DOHH2 (cell line): Measurements from ENCODE around the gene TOMM40L.
"Not testable (repeated sequence)": the region's sequence is repeated elsewhere in the genome, so short reads cannot be mapped to it uniquely, and the experiment has no call there.

Experiments
- H3F3A ChIP-seq: fragments of 200-600 bp; sonication (generic), shearing (Covaris generic); 2 replicates; pipeline ENCODE4 v1.6.0; 2016; ENCODE audit warnings: antibody characterized with exemption, mild to moderate bottlenecking; ENCODE audit not compliant: control insufficient read depth, insufficient read depth
- H3K27ac ChIP-seq: fragments of 200-600 bp; sonication (generic); 2 replicates; pipeline ENCODE4 v1.5.1; 2014; ENCODE audit warnings: low read depth, mild to moderate bottlenecking, low read length, moderate library complexity
- H3K27me3 ChIP-seq: fragments of 200-600 bp; sonication (generic); 2 replicates; pipeline ENCODE4 v1.6.1; 2014; ENCODE audit warnings: mild to moderate bottlenecking, low read length, mixed read lengths; ENCODE audit not compliant: control insufficient read depth
- H3K36me3 ChIP-seq: fragments of 200-600 bp; sonication (generic); 2 replicates; pipeline ENCODE4 v1.6.1; 2014; ENCODE audit warnings: mild to moderate bottlenecking, low read length, moderate library complexity, mixed read lengths; ENCODE audit not compliant: control insufficient read depth
- H3K4me1 ChIP-seq: fragments of 200-600 bp; sonication (generic); 2 replicates; pipeline ENCODE4 v1.6.1; 2014; ENCODE audit warnings: mild to moderate bottlenecking, low read length, mixed read lengths; ENCODE audit not compliant: control insufficient read depth
- H3K4me2 ChIP-seq: fragments of 200-600 bp; sonication (generic); 2 replicates; pipeline ENCODE4 v1.6.0; 2014; ENCODE audit warnings: mild to moderate bottlenecking, low read length, moderate library complexity
- H3K4me3 ChIP-seq: fragments of 200-600 bp; sonication (generic); 2 replicates; pipeline ENCODE4 v1.5.1; 2014; ENCODE audit warnings: mild to moderate bottlenecking, low read length, mixed read lengths
- H3K79me2 ChIP-seq: fragments of 200-600 bp; sonication (generic); 2 replicates; pipeline ENCODE4 v1.6.1; 2014; ENCODE audit warnings: mild to moderate bottlenecking, low read length, mixed read lengths; ENCODE audit not compliant: control insufficient read depth
- H3K9me2 ChIP-seq: fragments of 200-600 bp; sonication (generic); replicated peaks from 2 replicates; pipeline ENCODE4 v1.6.1; 2014; ENCODE audit warnings: mild to moderate bottlenecking, low read length, mixed read lengths; ENCODE audit not compliant: control insufficient read depth
- H3K9me3 ChIP-seq: fragments of 200-600 bp; sonication (generic); 2 replicates; pipeline ENCODE4 v1.6.1; 2014; ENCODE audit warnings: antibody characterized with exemption, low read length, mixed read lengths; ENCODE audit not compliant: control insufficient read depth, insufficient read depth
- H4K20me1 ChIP-seq: fragments of 200-600 bp; sonication (generic); 2 replicates; pipeline ENCODE4 v1.6.0; 2014; ENCODE audit warnings: low read depth, mild to moderate bottlenecking, antibody characterized with exemption, low read length, moderate library complexity; ENCODE audit not compliant: control insufficient read depth, insufficient read depth
- CTCF ChIP-seq: fragments of 200-600 bp; sonication (generic); IDR thresholded peaks from one replicate; pipeline ENCODE4 v1.5.1; 2014; ENCODE audit warnings: antibody characterized with exemption, mild to moderate bottlenecking, low read depth, low read length; ENCODE audit not compliant: poor library complexity, severe bottlenecking
- EZH2phosphoT487 ChIP-seq: fragments of 200-600 bp; sonication (generic); IDR thresholded peaks from 2 replicates; pipeline ENCODE4 v1.6.1; 2017; ENCODE audit warnings: borderline replicate concordance, mild to moderate bottlenecking, antibody characterized with exemption, low read length, moderate library complexity, mixed read lengths

TOMM40L gene

GRCh38 chr1:161238039-161238473 is 12.2 kb downstream of the TOMM40L start, which contains the start of gene NR1I3:
Gene NR1I3 (minus strand): TSS chr1:161238203. CDS start chr1:161236565, 1,638 bp downstream.
- Histone ChIP-seq H3K79me2 (no peaks in the 10 kb centered on the region), H3K27ac (no peak within 1 kb of the TSS), H3K4me2 (no peak within 1 kb of the TSS), H3K9me2 (no peaks in the 10 kb centered on the region), H3F3A (no peaks in the 10 kb centered on the region), H3K27me3 (0 out of 2 replicates have a peak, but pooled peaks cover 3% of the 10 kb centered on the region), H3K9me3 (no peaks in the 10 kb centered on the region), H3K36me3 (no peaks in the 10 kb centered on the region), H3K4me1 (peaks cover 7% of the 10 kb centered on the region; the same call in 1 of the 2 replicates), H4K20me1 (no peaks in the 10 kb centered on the region), H3K4me3 (no peak within 1 kb of the TSS)
- TF ChIP-seq EZH2phosphoT487 (no peak), CTCF (no peak)

- no peaks in the 10 kb centered on the region for H3K9me3 ChIP-seq
- H3K79me2 ChIP-seq = no peaks in the 10 kb centered on the region
- H3K27me3 ChIP-seq = no peaks in the 10 kb centered on the region
- no peak overlapping the region for H3K4me3 ChIP-seq
- H3K9me2 ChIP-seq = no peaks in the 10 kb centered on the region
- H3K4me1 ChIP-seq = peaks cover 7% of the 10 kb centered on the region; the same call in 1 of the 2 replicates
- TF ChIP-seq CTCF (no peak), EZH2phosphoT487 (no peak)
- H3K27ac ChIP-seq = no peak overlapping the region
- no peaks in the 10 kb centered on the region for H4K20me1 ChIP-seq
- no peaks in the 10 kb centered on the region for H3F3A ChIP-seq
- no peaks in the 10 kb centered on the region for H3K36me3 ChIP-seq
- no peak overlapping the region for H3K4me2 ChIP-seq
Observed at GRCh38 chr1:161241682-161242081, 15.8 kb downstream of the TOMM40L start.

GRCh38 chr1:161242313-161242712 is 16.5 kb downstream of the TOMM40L start:
- no peaks in the 10 kb centered on the region for H3K9me2 ChIP-seq
- H3K36me3 ChIP-seq = no peaks in the 10 kb centered on the region
- no peak overlapping the region for H3K4me3 ChIP-seq
- peaks cover 7% of the 10 kb centered on the region; the same call in 1 of the 2 replicates for H3K4me1 ChIP-seq
- H3K4me2 ChIP-seq = no peak overlapping the region
- no peaks in the 10 kb centered on the region for H3F3A ChIP-seq
- no peaks in the 10 kb centered on the region for H3K79me2 ChIP-seq
- no peaks in the 10 kb centered on the region for H3K27me3 ChIP-seq
- no peaks in the 10 kb centered on the region for H3K9me3 ChIP-seq
- no peak overlapping the region for H3K27ac ChIP-seq
- TF ChIP-seq CTCF (no peak), EZH2phosphoT487 (no peak)
- no peaks in the 10 kb centered on the region for H4K20me1 ChIP-seq

- no peak overlapping the region for H3K27ac ChIP-seq
- peaks cover 7% of the 10 kb centered on the region; the same call in 1 of the 2 replicates for H3K4me1 ChIP-seq
- no peak for TF ChIP-seq EZH2phosphoT487
- no peak for TF ChIP-seq CTCF
Observed at GRCh38 chr1:161244888-161245287, 19.0 kb downstream of the TOMM40L start.

GRCh38 chr1:161250100-161250499 is 24.2 kb downstream of the TOMM40L start:
- not testable (repeated sequence) for H3K27ac ChIP-seq, H3K27me3 ChIP-seq, H3K9me2 ChIP-seq, H3K4me1 ChIP-seq, H3K9me3 ChIP-seq, H4K20me1 ChIP-seq, H3K36me3 ChIP-seq, H3F3A ChIP-seq, H3K4me3 ChIP-seq, H3K4me2 ChIP-seq, H3K79me2 ChIP-seq

More at GRCh38 chr1:161244888-161245287, 19.0 kb downstream of the TOMM40L start:
- no peaks in the 10 kb centered on the region for H3K79me2 ChIP-seq
- H3K9me2 ChIP-seq = no peaks in the 10 kb centered on the region
- no peaks in the 10 kb centered on the region for H3K9me3 ChIP-seq
- H3K4me2 ChIP-seq = no peak overlapping the region
- no peaks in the 10 kb centered on the region for H4K20me1 ChIP-seq
- H3F3A ChIP-seq = no peaks in the 10 kb centered on the region
- no peaks in the 10 kb centered on the region for H3K27me3 ChIP-seq
- no peaks in the 10 kb centered on the region for H3K36me3 ChIP-seq
- H3K4me3 ChIP-seq = no peak overlapping the region
